ENCODE data around the gene EGFLAM. TPM values are rescaled to one million over a fixed set of nuclear protein-coding genes. Genes with fewer than 3 reads are reported as not detected.

EGFLAM gene
- total RNA-seq, 1 experiment from 2014 or later = 0.33 TPM

- H4K91ac ChIP-seq (ENCODE audit: insufficient read length, low read depth, low read length) = no peak overlapping the region
- H3K56ac ChIP-seq (ENCODE audit: insufficient read length, low read depth, low read length) = no peak overlapping the region
- H3K23ac ChIP-seq (ENCODE audit: insufficient read length, low read depth, low read length) = no peak overlapping the region
- WGBS (ENCODE audit: extremely low coverage, insufficient read length, low lambda C conversion rate) = no CpG with 5 or more reads among the region's 9 CpGs
- no peak overlapping the region for H2BK5ac ChIP-seq (ENCODE audit: insufficient read length, low read length)
- H2AK5ac ChIP-seq (ENCODE audit: insufficient read length, low read length) = no peak overlapping the region
- H4K5ac ChIP-seq (ENCODE audit: insufficient read length, low read depth, low read length) = no peak overlapping the region
- no peak overlapping the region for H3K27ac ChIP-seq (ENCODE audit: insufficient read length, low read depth, low read length)
- Mint-ChIP-seq H3K9me3 (no peaks in the 10 kb centered on the region), H3K27ac (no peak overlapping the region), H3K4me1 (peaks cover 15 to 21% of the 10 kb centered on the region in 2 experiments), H3K36me3 (ENCODE audit: insufficient read depth in 1 of 3, low read depth in 3 of 3) (no peaks in the 10 kb centered on the region; a peak in 1 of 7 replicates), H3K4me3 (no peak overlapping the region), H3K27me3 (ENCODE audit: low read depth) (peaks cover 2% of the 10 kb centered on the region)
- H3K14ac ChIP-seq (ENCODE audit: insufficient read depth, low read length) = no peak overlapping the region
- no peak overlapping the region for H3K4ac ChIP-seq (ENCODE audit: low read depth, low read length)
- H3K27me3 ChIP-seq (ENCODE audit: insufficient read depth, low read length) = no peaks in the 10 kb centered on the region
- no peaks in the 10 kb centered on the region for H3K9me3 ChIP-seq (ENCODE audit: control insufficient read depth, low read depth, low read length)
- DNase-seq = no peak
- no peaks in the 10 kb centered on the region for H3K23me2 ChIP-seq (ENCODE audit: insufficient read length, low read depth, low read length, poor library complexity, severe bottlenecking)
- H3K18ac ChIP-seq (ENCODE audit: insufficient read length, low read depth, low read length) = no peak overlapping the region
- H3K4me2 ChIP-seq (ENCODE audit: insufficient read depth, insufficient read length, low read length) = no peak overlapping the region
- H4K20me1 ChIP-seq (ENCODE audit: control insufficient read depth, insufficient read depth, insufficient read length) = no peaks in the 10 kb centered on the region
- no peak overlapping the region for H3K9ac ChIP-seq (ENCODE audit: extremely low read depth, insufficient read length, low read length)
- no peak for TF ChIP-seq CTCF (conservative IDR thresholded peaks at IDR 0.05)
- H2BK120ac ChIP-seq (ENCODE audit: low read depth, low read length, poor library complexity, severe bottlenecking) = no peak overlapping the region
- no peaks in the 10 kb centered on the region for H3K4me1 ChIP-seq (ENCODE audit: insufficient read depth, low read length)
- H3K79me2 ChIP-seq (ENCODE audit: insufficient read depth, low read length) = no peaks in the 10 kb centered on the region
- H2BK20ac ChIP-seq (ENCODE audit: low read depth, low read length, poor library complexity, severe bottlenecking) = no peak overlapping the region
- H3K79me1 ChIP-seq (ENCODE audit: insufficient read depth, low read depth, low read length, poor library complexity, severe bottlenecking) = no peaks in the 10 kb centered on the region
- H2AFZ ChIP-seq (ENCODE audit: low read length) = no peak overlapping the region
- no peak overlapping the region for H3T11ph ChIP-seq (ENCODE audit: low read length)
- H2BK15ac ChIP-seq (ENCODE audit: low read depth, low read length) = no peak overlapping the region
- H4K8ac ChIP-seq (replicated peaks; ENCODE audit: insufficient read length, low read depth, low read length) = no peak overlapping the region
- no peak overlapping the region for H2BK12ac ChIP-seq (ENCODE audit: insufficient read length, low read depth, low read length)
Observed at GRCh38 chr5:38465702-38466423, 207.5 kb downstream of the EGFLAM start.
